Effector CD8-positive, alpha-beta T cell (primary cell): ENCODE measurements around the gene GLUL.

Experiments
- DNase-seq: peaks from one replicate; lab custom pipeline; 2025; lab: John Stamatoyannopoulos, UW
- total RNA-seq, 4 experiments: gene quantifications; one replicate each; lab custom pipeline; 2026; lab: John Stamatoyannopoulos, UW

GLUL gene
- total RNA-seq = 25.9 to 126 (median 97.8) reads per million in 4 experiments

GRCh38 chr1:182391362-182392049, at the start of gene GLUL:
Gene GLUL (minus strand): TSS chr1:182391790. CDS start chr1:182388737, 3,053 bp downstream.
- DNase-seq = peak; percentile 18

GRCh38 chr1:182438326-182438725, 46.7 kb upstream of the GLUL start:
- DNase-seq = no peak

GRCh38 chr1:182433580-182433979, 42.0 kb upstream of the GLUL start:
- no peak for DNase-seq

GRCh38 chr1:182431278-182431677, 39.7 kb upstream of the GLUL start:
- DNase-seq = no peak

- DNase-seq = no peak
Observed at GRCh38 chr1:182430263-182431068, 38.9 kb upstream of the GLUL start.

- DNase-seq = no peak
Observed at GRCh38 chr1:182428043-182428442, 36.5 kb upstream of the GLUL start.

GRCh38 chr1:182426442-182427430, 35.1 kb upstream of the GLUL start:
- DNase-seq = no peak

- DNase-seq = no peak
Observed at GRCh38 chr1:182415789-182416188, 24.2 kb upstream of the GLUL start.

- DNase-seq = no peak
Observed at GRCh38 chr1:182413969-182414368, 22.4 kb upstream of the GLUL start.

GRCh38 chr1:182413486-182413885, 21.9 kb upstream of the GLUL start:
- no peak for DNase-seq

GRCh38 chr1:182410620-182411273, 19.2 kb upstream of the GLUL start:
- DNase-seq = no peak

GRCh38 chr1:182410138-182410537, 18.5 kb upstream of the GLUL start:
- DNase-seq = no peak

GRCh38 chr1:182408435-182409075, 17.0 kb upstream of the GLUL start:
- DNase-seq = no peak

GRCh38 chr1:182407724-182408123, 16.1 kb upstream of the GLUL start:
- DNase-seq = no peak

- no peak for DNase-seq
Observed at GRCh38 chr1:182406012-182406411, 14.4 kb upstream of the GLUL start.

- no peak for DNase-seq
Observed at GRCh38 chr1:182405578-182405977, 14.0 kb upstream of the GLUL start.

GRCh38 chr1:182404781-182405180, 13.2 kb upstream of the GLUL start:
- no peak for DNase-seq

GRCh38 chr1:182400567-182400966, 9.0 kb upstream of the GLUL start, which contains the start of gene TEDDM1:
Gene TEDDM1 (minus strand): TSS chr1:182400667. CDS start chr1:182400485, 182 bp downstream.
- no peak for DNase-seq

GRCh38 chr1:182397653-182398393, 6.2 kb upstream of the GLUL start:
- DNase-seq = no peak

- DNase-seq = no peak
Observed at GRCh38 chr1:182395906-182396305, 4.3 kb upstream of the GLUL start.
